Choroid plexus epithelial cell (primary cell): ENCODE data around the gene PRSS3.
"Not testable (repeated sequence)": the region's sequence is repeated elsewhere in the genome, so short reads cannot be mapped to it uniquely, and the experiment has no call there.

Source experiments
- DNase-seq: peaks from one replicate; pipeline ENCODE4 v3.0.0-alpha.2; 2010; ENCODE audit warnings: low read depth
- H3K4me3 ChIP-seq: 2 replicates; pipeline ENCODE4 v1.5.1; 2011; ENCODE audit warnings: low read depth, mild to moderate bottlenecking, control low read depth, low read length, moderate library complexity
- TF ChIP-seq, protein P1 (sequence below): conservative IDR thresholded peaks from 2 replicates; pipeline ENCODE4 v1.5.1; 2011; ENCODE audit warnings: low read depth, mild to moderate bottlenecking, control low read depth, inconsistent platforms, low read length, moderate library complexity

Gene PRSS3

DNA sequence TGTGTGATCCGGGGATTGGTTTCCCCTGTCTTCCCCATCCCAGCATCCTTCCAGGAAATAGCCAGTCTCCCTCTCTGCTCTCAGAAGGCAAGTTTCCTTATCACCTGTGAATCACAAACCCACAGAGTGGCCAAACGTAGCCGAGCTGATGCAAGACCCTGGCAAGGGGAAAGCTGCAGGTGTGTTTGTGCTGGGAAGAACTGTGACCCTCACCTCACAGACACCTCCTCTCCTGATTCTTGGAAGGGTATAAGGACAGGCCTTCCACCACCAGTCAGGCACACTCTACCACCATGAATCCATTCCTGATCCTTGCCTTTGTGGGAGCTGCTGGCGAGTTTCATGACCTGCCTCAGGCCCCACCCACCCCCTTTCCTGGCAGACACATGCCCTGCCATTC, at the start of gene PRSS3:
PRSS3 (plus strand) TSS at position 281 of the 400 bp plus-strand sequence; CDS start at position 294, 13 bp downstream.
- DNase-seq, result no peak

GRCh38 chr9:33748633-33749304, 46.6 kb upstream of the PRSS3 start:
- no peak overlapping the region for H3K4me3 ChIP-seq
- DNase-seq, result no peak
- TF ChIP-seq, protein P1, sequence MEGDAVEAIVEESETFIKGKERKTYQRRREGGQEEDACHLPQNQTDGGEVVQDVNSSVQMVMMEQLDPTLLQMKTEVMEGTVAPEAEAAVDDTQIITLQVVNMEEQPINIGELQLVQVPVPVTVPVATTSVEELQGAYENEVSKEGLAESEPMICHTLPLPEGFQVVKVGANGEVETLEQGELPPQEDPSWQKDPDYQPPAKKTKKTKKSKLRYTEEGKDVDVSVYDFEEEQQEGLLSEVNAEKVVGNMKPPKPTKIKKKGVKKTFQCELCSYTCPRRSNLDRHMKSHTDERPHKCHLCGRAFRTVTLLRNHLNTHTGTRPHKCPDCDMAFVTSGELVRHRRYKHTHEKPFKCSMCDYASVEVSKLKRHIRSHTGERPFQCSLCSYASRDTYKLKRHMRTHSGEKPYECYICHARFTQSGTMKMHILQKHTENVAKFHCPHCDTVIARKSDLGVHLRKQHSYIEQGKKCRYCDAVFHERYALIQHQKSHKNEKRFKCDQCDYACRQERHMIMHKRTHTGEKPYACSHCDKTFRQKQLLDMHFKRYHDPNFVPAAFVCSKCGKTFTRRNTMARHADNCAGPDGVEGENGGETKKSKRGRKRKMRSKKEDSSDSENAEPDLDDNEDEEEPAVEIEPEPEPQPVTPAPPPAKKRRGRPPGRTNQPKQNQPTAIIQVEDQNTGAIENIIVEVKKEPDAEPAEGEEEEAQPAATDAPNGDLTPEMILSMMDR, result no peak

More for the DNA sequence above, at the start of gene PRSS3:
- TF ChIP-seq, protein P1, result no peak
- H3K4me3 ChIP-seq, result no peak within 1 kb of the TSS

- not testable (repeated sequence) for DNase-seq, H3K4me3 ChIP-seq
Observed at GRCh38 chr9:33749305-33749654, 46.1 kb upstream of the PRSS3 start.

GRCh38 chr9:33750307-33750838, 45.0 kb upstream of the PRSS3 start:
- peak overlapping the region; percentile 59 for H3K4me3 ChIP-seq
- DNase-seq, result peak; percentile 23
- TF ChIP-seq, protein P1, result no peak

GRCh38 chr9:33750839-33751339, 44.5 kb upstream of the PRSS3 start:
- peak overlapping the region; percentile 59 for H3K4me3 ChIP-seq
- no peak for DNase-seq
- TF ChIP-seq, protein P1, result no peak

DNA sequence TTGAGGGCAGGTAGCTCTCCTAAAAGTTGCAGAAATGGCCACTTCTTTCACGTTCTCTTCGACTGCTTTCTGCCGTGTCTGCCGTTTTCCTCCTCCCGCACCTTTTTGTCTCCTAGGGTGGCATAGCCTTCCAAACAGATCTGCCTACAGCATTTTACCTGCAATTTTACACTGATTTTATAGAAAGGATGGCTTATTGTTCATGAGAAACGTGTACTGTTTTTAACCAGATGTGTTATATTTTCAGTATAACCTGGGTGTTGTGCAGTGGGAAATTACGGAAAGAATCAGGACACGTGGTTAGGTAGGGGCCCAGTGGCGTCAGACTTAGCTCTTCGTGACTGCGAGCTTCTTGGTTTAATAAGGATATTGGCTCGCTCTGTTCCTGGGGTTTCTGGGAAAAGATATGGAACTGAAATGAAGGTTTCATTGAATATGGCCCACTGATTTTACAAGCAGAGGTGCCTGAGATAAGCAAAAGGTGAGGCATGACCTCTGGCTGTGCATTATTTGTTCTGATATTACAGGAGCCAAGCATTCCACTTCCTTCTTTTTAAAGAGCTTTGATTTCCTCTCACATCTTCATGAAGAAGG, 43.7 kb upstream of the PRSS3 start:
- TF ChIP-seq, protein P1, result no peak
- no peak for DNase-seq
- peak overlapping the region; percentile 59 for H3K4me3 ChIP-seq

DNA sequence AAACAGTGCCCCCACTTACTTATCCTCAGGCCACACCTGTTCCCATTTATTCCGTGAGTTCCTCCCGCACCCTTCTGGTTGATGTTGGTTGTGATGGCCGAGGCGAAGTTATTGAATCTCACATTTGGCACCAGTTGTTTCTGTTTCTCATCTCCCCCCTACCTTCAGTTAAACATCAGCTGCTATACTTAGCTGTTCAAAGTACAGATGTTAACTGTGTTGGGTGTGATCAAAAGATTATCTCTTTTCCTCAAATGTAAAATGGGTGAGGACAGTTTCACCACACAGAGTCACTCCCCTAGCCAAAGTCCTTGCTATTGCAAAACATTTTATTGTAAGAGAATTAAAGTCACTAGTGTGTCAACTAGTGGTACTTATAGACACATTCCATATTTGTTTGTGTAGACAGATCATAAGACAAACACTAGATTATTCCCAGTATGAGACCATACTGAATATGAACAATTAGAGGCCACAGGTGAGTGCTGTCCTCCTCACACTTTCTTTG, 43.2 kb upstream of the PRSS3 start:
- H3K4me3 ChIP-seq, result no peak overlapping the region
- no peak for DNase-seq
- TF ChIP-seq, protein P1, result no peak

GRCh38 chr9:33752789-33753188, 42.6 kb upstream of the PRSS3 start:
- H3K4me3 ChIP-seq, DNase-seq: not testable (repeated sequence)

DNA sequence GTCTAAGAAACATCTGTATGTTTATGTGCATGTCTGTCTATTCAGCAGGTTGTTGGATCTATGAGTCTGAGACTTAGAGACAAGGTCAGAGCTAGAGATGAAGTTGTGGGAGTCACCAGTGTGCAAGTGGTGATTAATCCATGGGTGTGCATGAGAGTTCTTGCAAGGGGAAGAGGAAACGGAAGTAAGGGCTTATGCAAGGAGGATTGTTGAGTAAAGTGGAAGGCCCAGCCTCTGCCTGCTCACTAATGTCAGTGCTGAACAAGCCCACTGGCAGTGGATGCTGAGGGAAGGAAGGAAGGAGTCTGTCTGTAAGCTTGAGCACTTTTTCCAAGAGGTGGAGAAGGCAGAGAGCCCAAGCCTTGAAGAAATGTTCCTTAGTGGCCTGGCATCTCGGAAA, 35.7 kb upstream of the PRSS3 start:
- H3K4me3 ChIP-seq, result not testable (repeated sequence)
- DNase-seq, result peak; percentile 42
